Progenitor cell of endocrine pancreas (in vitro differentiated cells): ENCODE data around the gene HIRA. TPM values are rescaled to one million over a fixed set of nuclear protein-coding genes. Genes with fewer than 3 reads are reported as not detected.

Experiments used
- DNase-seq: peaks from one replicate; pipeline ENCODE4 v3.0.0; 2021; ENCODE audit warnings: low spot score; ENCODE audit not compliant: unreplicated experiment
- H3K27ac Mint-ChIP-seq: 2 replicates; pipeline ENCODE4 v1.8.0; 2021; ENCODE audit warnings: mild to moderate bottlenecking, moderate library complexity, mixed read lengths
- H3K27me3 Mint-ChIP-seq: 2 replicates; pipeline ENCODE4 v1.8.0; 2021; ENCODE audit warnings: mixed read lengths
- H3K36me3 Mint-ChIP-seq: 2 replicates; pipeline ENCODE4 v1.8.0; 2022; ENCODE audit warnings: mixed read lengths; ENCODE audit not compliant: insufficient read depth
- H3K4me1 Mint-ChIP-seq: 2 replicates; pipeline ENCODE4 v1.8.0; 2021; ENCODE audit warnings: low read depth, mixed read lengths
- H3K4me3 Mint-ChIP-seq: 2 replicates; pipeline ENCODE4 v1.8.0; 2021; ENCODE audit warnings: low read depth, mild to moderate bottlenecking, moderate library complexity, mixed read lengths
- H3K9me3 Mint-ChIP-seq: 2 replicates; pipeline ENCODE4 v1.8.0; 2021; ENCODE audit warnings: low read depth, mixed read lengths
- total RNA-seq: library from RNA; stranded (reverse); gene quantifications from 2 replicates; pipeline ENCODE4 v1.2.1, GENCODE V29; 2021
- TF ChIP-seq, protein P1 (sequence below): fragments of 200-600 bp; sonication (generic); IDR thresholded peaks from one replicate; pipeline ENCODE4 v1.5.0; 2021; ENCODE audit warnings: antibody characterized with exemption, mild to moderate bottlenecking; ENCODE audit not compliant: unreplicated experiment

The HIRA gene
- total RNA-seq, 1 donor from 2014 or later = 45.3 TPM

- Mint-ChIP-seq H3K4me3 (peak within 1 kb of the TSS; percentile 97), H3K4me1 (peaks cover 21% of the 10 kb centered on the region), H3K27ac (peak within 1 kb of the TSS; percentile 100), H3K27me3 (no peaks in the 10 kb centered on the region), H3K9me3 (no peaks in the 10 kb centered on the region), H3K36me3 (peaks cover 4% of the 10 kb centered on the region)
- TF ChIP-seq, protein P1, sequence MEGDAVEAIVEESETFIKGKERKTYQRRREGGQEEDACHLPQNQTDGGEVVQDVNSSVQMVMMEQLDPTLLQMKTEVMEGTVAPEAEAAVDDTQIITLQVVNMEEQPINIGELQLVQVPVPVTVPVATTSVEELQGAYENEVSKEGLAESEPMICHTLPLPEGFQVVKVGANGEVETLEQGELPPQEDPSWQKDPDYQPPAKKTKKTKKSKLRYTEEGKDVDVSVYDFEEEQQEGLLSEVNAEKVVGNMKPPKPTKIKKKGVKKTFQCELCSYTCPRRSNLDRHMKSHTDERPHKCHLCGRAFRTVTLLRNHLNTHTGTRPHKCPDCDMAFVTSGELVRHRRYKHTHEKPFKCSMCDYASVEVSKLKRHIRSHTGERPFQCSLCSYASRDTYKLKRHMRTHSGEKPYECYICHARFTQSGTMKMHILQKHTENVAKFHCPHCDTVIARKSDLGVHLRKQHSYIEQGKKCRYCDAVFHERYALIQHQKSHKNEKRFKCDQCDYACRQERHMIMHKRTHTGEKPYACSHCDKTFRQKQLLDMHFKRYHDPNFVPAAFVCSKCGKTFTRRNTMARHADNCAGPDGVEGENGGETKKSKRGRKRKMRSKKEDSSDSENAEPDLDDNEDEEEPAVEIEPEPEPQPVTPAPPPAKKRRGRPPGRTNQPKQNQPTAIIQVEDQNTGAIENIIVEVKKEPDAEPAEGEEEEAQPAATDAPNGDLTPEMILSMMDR = no peak
- DNase-seq = peak; percentile 62
Observed at GRCh38 chr22:19478901-19479354, 47.4 kb upstream of the HIRA start, which contains the start of gene UFD1. UFD1 (minus strand) TSS chr22:19479193; CDS start chr22:19479085, 108 bp downstream.

DNA sequence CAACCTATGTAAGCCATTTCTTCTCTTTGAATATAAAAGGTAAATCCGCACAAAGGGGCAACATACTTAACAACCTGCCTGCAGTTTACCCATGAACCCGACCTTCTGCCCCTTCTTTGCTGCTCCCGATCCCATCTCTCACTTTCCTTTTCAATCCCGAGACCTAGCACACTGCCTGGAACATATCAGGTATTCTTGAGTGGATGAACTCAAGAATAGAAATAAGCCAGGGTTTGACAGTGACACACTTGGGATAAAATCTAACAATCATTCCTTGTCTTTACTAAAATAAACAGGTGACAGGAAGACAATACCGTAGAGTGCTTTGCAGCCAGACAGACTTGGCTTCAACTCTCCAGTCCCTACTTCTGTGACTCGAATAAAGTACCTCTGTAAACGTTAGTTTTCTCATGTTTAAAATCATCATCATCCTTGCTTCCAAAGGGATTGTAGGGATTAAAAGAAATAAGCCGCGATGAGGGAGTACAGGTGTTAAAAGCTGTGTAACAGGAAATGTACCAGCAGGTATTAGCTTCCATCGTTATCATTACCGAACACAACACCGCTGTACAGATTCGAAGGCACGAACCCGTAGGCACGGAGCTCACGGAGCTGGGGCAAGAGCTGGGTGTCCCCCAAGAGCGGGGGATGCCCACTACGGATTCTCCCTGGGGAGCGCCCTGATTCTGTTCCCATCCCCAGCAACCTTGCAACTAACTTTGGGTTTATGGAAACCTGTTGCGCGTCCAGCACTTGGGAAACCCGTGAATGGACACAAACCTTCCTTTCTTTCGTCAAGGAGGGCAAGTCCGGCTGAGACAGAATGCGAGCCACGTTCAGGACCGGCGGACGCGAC, 46.7 kb upstream of the HIRA start:
- H3K4me3 Mint-ChIP-seq = peak overlapping the region; percentile 97
- no peaks in the 10 kb centered on the region for H3K27me3 Mint-ChIP-seq
- peaks cover 21% of the 10 kb centered on the region for H3K4me1 Mint-ChIP-seq
- H3K27ac Mint-ChIP-seq = peak overlapping the region; percentile 100
- TF ChIP-seq, protein P1 = no peak
- no peaks in the 10 kb centered on the region for H3K9me3 Mint-ChIP-seq
- H3K36me3 Mint-ChIP-seq = peaks cover 3% of the 10 kb centered on the region
- no peak for DNase-seq

GRCh38 chr22:19477321-19478044, 46.0 kb upstream of the HIRA start:
- no peak for DNase-seq
- TF ChIP-seq, protein P1 = no peak
- Mint-ChIP-seq H3K27ac (peak overlapping the region; percentile 100), H3K36me3 (peaks cover 3% of the 10 kb centered on the region), H3K4me3 (peak overlapping the region; percentile 97), H3K27me3 (no peaks in the 10 kb centered on the region), H3K9me3 (no peaks in the 10 kb centered on the region), H3K4me1 (peaks cover 21% of the 10 kb centered on the region)

DNA sequence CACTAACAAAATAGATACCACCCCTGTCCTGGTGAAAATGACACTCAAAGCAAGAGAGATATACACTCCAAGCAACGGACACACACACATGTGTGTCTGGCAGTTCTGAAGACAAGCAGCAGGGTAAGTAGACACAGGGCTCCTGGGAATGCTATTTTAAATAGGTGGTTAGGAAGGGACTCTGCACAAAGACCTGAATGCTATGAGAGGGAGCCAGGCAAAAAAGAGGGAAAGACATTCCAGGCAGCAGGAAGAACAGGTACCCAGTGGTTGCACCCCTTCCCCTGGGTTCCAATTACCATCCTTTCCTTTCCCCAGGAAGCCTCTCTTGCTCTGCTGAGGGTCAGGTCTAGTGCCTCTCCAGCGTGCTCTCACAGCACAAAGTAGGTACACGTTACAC, 44.5 kb upstream of the HIRA start:
- peaks cover 21% of the 10 kb centered on the region for H3K4me1 Mint-ChIP-seq
- H3K36me3 Mint-ChIP-seq = peaks cover 4% of the 10 kb centered on the region
- no peaks in the 10 kb centered on the region for H3K9me3 Mint-ChIP-seq
- H3K4me3 Mint-ChIP-seq = peak overlapping the region; percentile 40
- H3K27me3 Mint-ChIP-seq = no peaks in the 10 kb centered on the region
- no peak for DNase-seq
- H3K27ac Mint-ChIP-seq = no peak overlapping the region
- TF ChIP-seq, protein P1 = no peak

GRCh38 chr22:19473578-19473977, 42.0 kb upstream of the HIRA start:
- H3K4me1 Mint-ChIP-seq = peaks cover 10% of the 10 kb centered on the region
- H3K27me3 Mint-ChIP-seq = no peaks in the 10 kb centered on the region
- no peak overlapping the region for H3K4me3 Mint-ChIP-seq
- no peaks in the 10 kb centered on the region for H3K9me3 Mint-ChIP-seq
- TF ChIP-seq, protein P1 = no peak
- no peak overlapping the region for H3K27ac Mint-ChIP-seq
- H3K36me3 Mint-ChIP-seq = peaks cover 9% of the 10 kb centered on the region
- no peak for DNase-seq
